Bronchial epithelial cell (primary cell): ENCODE measurements around the gene PLPPR1. TPM values are rescaled to one million over a fixed set of nuclear protein-coding genes. Genes with fewer than 3 reads are reported as not detected.
"Not testable (repeated sequence)": the region's sequence is repeated elsewhere in the genome, so short reads cannot be mapped to it uniquely, and the experiment has no call there.

Source experiments
- DNase-seq: peaks from one replicate; pipeline ENCODE4 v3.0.0-alpha.2; 2010; ENCODE audit warnings: low read depth
- FAIRE-seq: peaks from 2 replicates; lab custom pipeline; 2011; peaks lifted over from hg19 to GRCh38; lab: Jason Lieb, UNC
- H3K27me3 ChIP-seq: 2 replicates; pipeline ENCODE4 v1.5.1; 2011; ENCODE audit warnings: low read length; ENCODE audit not compliant: control insufficient read depth, insufficient read depth
- H3K36me3 ChIP-seq: 2 replicates; pipeline ENCODE4 v1.5.1; 2011; ENCODE audit warnings: low read length; ENCODE audit not compliant: control insufficient read depth, insufficient read depth
- H3K4me3 ChIP-seq: 2 replicates; pipeline ENCODE4 v1.5.1; 2011; ENCODE audit warnings: mild to moderate bottlenecking, low read depth, low read length, control low read depth
- CTCF ChIP-seq: IDR thresholded peaks from 2 replicates; pipeline ENCODE4 v1.5.1; 2011; ENCODE audit warnings: mild to moderate bottlenecking, moderate library complexity, low read length, control low read depth, inconsistent platforms; ENCODE audit not compliant: insufficient read depth, severe bottlenecking
- total RNA-seq: library from RNA; depleted of rRNA; stranded (reverse); fragments of >200 nt; gene quantifications from 2 replicates; pipeline ENCODE4 v1.2.1, GENCODE V29; 2014

PLPPR1 gene
- total RNA-seq, 1 donor from 2014 or later = not detected

GRCh38 chr9:101032426-101032825 is 3.9 kb downstream of the PLPPR1 start:
- peaks cover 17% of the 10 kb centered on the region for H3K27me3 ChIP-seq
- no peak overlapping the region for H3K4me3 ChIP-seq
- no peak for FAIRE-seq
- no peaks in the 10 kb centered on the region for H3K36me3 ChIP-seq
- peak; percentile 9 for DNase-seq
- no peak for TF ChIP-seq CTCF

- no peak for FAIRE-seq
- TF ChIP-seq CTCF = no peak
- Histone ChIP-seq H3K27me3 (peaks cover 12% of the 10 kb centered on the region), H3K36me3 (no peaks in the 10 kb centered on the region), H3K4me3 (no peak overlapping the region)
- DNase-seq = no peak
Observed at GRCh38 chr9:101034222-101034621, 5.7 kb downstream of the PLPPR1 start.

GRCh38 chr9:101035098-101035497 is 6.6 kb downstream of the PLPPR1 start:
- no peak for TF ChIP-seq CTCF
- Histone ChIP-seq H3K4me3 (no peak overlapping the region), H3K36me3 (no peaks in the 10 kb centered on the region), H3K27me3 (peaks cover 4% of the 10 kb centered on the region)
- no peak for DNase-seq
- no peak for FAIRE-seq

- no peak for FAIRE-seq
- no peak for TF ChIP-seq CTCF
- H3K27me3 ChIP-seq = no peaks in the 10 kb centered on the region
- no peaks in the 10 kb centered on the region for H3K36me3 ChIP-seq
- H3K4me3 ChIP-seq = no peak overlapping the region
- no peak for DNase-seq
Observed at GRCh38 chr9:101037430-101037829, 8.9 kb downstream of the PLPPR1 start.

GRCh38 chr9:101038488-101038887 is 10.0 kb downstream of the PLPPR1 start:
- H3K27me3 ChIP-seq = no peaks in the 10 kb centered on the region
- H3K4me3 ChIP-seq = no peak overlapping the region
- FAIRE-seq (no peak), DNase-seq (no peak)
- H3K36me3 ChIP-seq = no peaks in the 10 kb centered on the region
- TF ChIP-seq CTCF = no peak

- not testable (repeated sequence) for H3K27me3 ChIP-seq, FAIRE-seq, H3K36me3 ChIP-seq, DNase-seq, H3K4me3 ChIP-seq
Observed at GRCh38 chr9:101039581-101039980, 11.1 kb downstream of the PLPPR1 start.
